Stimulated activated CD4-positive, alpha-beta T cell treated with anti-CD3 and anti-CD28 coated beads, Interleukin-4, amount 100 ng/mL, for 1 hour (primary cell): Measurements from ENCODE around the gene DYNC2I2.
A peak's percentile ranks its signal among the peaks of the same experiment; 100 is the strongest.
"Not testable (repeated sequence)": the region's sequence is repeated elsewhere in the genome, so short reads cannot be mapped to it uniquely, and the experiment has no call there.

ENCODE experiments used
- DNase-seq: peaks from one replicate; pipeline ENCODE4 v3.0.0-alpha.2; 2020

Gene DYNC2I2

GRCh38 chr9:128611600-128612394 lies 44.9 kb downstream of the DYNC2I2 start:
- DNase-seq = no peak

- no peak for DNase-seq
Observed at GRCh38 chr9:128610897-128611296, 45.8 kb downstream of the DYNC2I2 start.

GRCh38 chr9:128607642-128608350 lies 48.9 kb downstream of the DYNC2I2 start:
- DNase-seq = no peak

DNA sequence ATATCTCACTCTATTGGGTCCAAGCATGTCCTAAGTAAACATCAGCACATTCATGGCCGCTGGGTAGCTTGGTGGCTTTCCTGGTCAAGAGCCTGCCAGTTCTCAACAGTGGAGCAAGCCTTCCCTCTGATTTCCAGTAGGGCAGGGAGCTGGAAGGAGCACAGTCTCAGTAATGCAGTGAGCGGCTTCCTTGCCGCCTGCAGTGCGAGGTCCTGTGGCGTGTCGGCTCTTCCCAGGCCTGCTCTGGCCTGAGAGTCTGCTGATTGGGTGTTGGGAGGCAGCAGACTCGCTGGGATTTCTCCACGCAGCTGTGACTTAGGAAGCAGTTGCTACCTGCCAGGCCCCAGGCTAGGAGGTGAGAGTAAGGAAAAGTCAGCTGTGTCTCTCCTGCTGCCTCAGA lies 53.0 kb downstream of the DYNC2I2 start:
- no peak for DNase-seq

GRCh38 chr9:128600099-128600498 lies 56.5 kb downstream of the DYNC2I2 start:
- no peak for DNase-seq

DNA sequence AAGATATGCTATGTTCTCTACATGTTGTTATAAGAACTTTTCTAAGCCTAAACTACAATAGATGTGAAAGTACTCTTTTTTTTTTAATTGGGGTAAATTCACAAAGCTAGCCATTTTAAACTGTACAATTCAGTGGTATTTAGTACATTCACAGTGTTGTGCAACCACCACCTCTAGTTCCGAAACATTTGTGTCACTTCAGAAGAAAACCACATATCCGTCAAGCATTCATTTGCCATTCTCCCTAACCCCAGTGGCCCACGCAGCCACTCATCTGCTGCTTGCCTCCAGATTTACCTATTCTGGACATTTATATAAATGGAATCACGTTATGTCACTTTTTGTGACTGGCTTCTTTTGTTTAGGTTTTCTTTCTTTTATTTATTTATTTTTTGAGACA lies 61.2 kb downstream of the DYNC2I2 start:
- DNase-seq = no peak

- no peak for DNase-seq
Observed at GRCh38 chr9:128593856-128594255, 62.8 kb downstream of the DYNC2I2 start.

DNA sequence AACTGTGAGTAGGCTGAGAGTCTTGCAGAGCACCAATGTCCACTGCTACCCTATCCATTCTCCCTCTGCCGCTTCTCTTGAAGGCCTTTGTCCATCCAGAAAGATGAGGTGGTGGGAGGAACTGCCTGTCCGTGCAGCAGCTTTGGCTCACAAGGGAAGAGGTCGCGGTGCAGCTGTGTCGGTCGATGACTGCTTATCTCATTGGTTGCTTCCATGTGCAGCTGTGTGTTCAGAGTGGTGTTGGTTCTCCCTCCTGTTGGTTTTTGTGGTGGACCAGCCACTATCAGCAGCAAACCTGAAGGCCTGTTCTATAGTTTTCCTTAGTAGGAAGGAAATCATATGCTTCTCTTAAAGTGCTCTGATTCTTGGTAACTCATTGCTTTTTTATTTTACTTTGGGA lies 63.6 kb downstream of the DYNC2I2 start:
- no peak for DNase-seq

GRCh38 chr9:128588581-128589233 lies 67.9 kb downstream of the DYNC2I2 start:
- no peak for DNase-seq

DNA sequence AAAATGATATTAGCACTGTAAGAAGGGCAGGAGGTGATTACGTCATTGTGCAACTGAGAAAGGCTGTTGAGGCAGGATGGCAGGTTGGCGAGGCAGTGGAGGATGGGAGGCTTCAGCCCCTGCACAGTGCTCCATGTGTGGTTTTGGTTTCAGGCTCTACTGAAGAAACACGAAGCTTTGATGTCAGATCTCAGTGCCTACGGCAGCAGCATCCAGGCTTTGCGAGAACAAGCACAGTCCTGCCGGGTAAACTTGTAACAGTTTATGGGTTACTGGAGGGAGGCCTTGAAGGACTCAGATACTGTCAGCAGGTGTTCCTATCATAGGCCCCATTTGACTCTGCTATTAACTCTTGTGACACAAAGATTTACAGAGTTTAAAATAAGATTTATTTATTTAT lies 69.2 kb downstream of the DYNC2I2 start:
- DNase-seq = peak; percentile 49

- DNase-seq = not testable (repeated sequence)
Observed at GRCh38 chr9:128586934-128587333, 69.7 kb downstream of the DYNC2I2 start.

DNA sequence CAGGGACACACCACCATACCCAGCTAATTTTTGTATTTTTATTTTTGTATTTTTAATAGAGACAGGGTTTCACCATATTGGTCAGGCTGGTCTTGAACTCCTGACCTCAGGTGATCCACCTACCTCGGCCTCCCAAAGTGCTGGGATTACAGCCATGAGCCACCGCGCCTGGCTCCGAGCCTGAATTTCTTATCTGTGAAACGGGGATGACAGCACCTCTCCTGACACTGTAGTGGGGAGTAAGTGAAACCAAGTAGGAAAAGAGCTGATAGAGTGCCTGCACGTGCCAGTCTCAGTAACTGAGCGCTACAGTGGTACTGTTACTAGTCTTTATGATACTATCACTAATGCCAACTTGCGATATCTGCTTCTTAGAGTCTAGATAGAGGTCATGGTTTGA lies 71.5 kb downstream of the DYNC2I2 start:
- not testable (repeated sequence) for DNase-seq
